Prostate gland (tissue), 2 donors: ENCODE results near the gene CAMKK1.

Experiments
- CTCF ChIP-seq, 4 experiments: fragments of 200-600 bp in 2 of 4; fragments of 450-650 bp in 2 of 4; sonication (generic) in 2 of 4; IDR thresholded peaks; 1 replicate in 3 of 4; 2 replicates in 1 of 4; pipeline ENCODE4 v1.5.1; 2016 to 2019; ENCODE audit warnings: antibody characterized with exemption in 4 of 4, mild to moderate bottlenecking in 2 of 4, moderate library complexity in 2 of 4
- POLR2A ChIP-seq: fragments of 450-650 bp; IDR thresholded peaks from one replicate; pipeline ENCODE4 v1.6.1; 2016; ENCODE audit warnings: antibody characterized with exemption, mild to moderate bottlenecking
- POLR2AphosphoS5 ChIP-seq: sonication (generic); formaldehyde crosslinking; IDR thresholded peaks from one replicate; pipeline ENCODE4 v1.6.1; 2017; ENCODE audit warnings: antibody characterized with exemption

GRCh38 chr17:3821101-3821500 lies 71.8 kb downstream of the CAMKK1 start:
- TF ChIP-seq CTCF (IDR thresholded peaks at IDR 0.05) (no peak), POLR2A (no peak), POLR2AphosphoS5 (no peak)
